Kidney tubule cell (primary cell): ENCODE data around the gene GDPD4.

Source experiments
- DNase-seq: peaks from one replicate; pipeline ENCODE4 v3.0.0-alpha.2; 2018; ENCODE audit warnings: low spot score

The GDPD4 gene

GRCh38 chr11:77190331-77191075 lies 111.0 kb downstream of the GDPD4 start:
- DNase-seq: no peak

GRCh38 chr11:77189588-77190210 lies 111.8 kb downstream of the GDPD4 start:
- DNase-seq: no peak

- DNase-seq: no peak
These were observed 112.6 kb downstream of the GDPD4 start for GRCh38 chr11:77188633-77189491.

- peak; percentile 66 for DNase-seq
These were observed 113.5 kb downstream of the GDPD4 start for GRCh38 chr11:77187776-77188632.

DNA sequence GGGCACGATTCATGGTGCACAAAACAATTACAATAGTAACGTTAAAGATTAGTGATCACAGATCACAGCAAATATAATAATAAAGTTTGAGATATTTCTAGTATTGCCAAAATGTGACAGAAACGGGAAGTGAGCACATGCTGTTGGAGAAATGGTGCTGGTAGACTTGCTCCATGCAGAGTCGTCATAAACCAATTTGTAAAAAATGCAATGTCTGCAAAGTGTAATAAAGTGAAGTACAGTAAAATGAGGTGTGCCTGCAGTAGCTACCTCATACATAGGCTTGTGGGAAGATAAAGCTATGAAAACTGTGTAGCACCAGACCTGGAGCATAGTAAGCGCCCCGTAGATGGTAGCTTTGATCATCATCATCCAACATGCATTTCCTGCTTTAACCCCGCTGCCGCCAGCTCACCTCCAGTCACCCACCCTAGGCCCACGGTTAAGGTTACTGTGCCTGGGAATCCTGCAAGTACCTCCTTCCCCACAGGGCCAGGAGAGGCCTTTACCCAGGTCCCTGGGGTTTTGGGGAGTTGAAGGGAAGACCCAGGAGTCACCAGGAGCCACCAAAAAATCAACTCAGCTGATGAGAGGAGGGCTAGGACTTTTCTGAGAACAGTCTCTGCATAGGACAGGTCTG lies 114.3 kb downstream of the GDPD4 start:
- no peak for DNase-seq

- DNase-seq: no peak
These were observed 115.2 kb downstream of the GDPD4 start for GRCh38 chr11:77186302-77186701.

- DNase-seq: no peak
These were observed 117.2 kb downstream of the GDPD4 start for GRCh38 chr11:77184136-77184860.

- DNase-seq: no peak
These were observed 118.0 kb downstream of the GDPD4 start for GRCh38 chr11:77183431-77183984.

GRCh38 chr11:77182542-77183430 lies 118.7 kb downstream of the GDPD4 start:
- DNase-seq: no peak

DNA sequence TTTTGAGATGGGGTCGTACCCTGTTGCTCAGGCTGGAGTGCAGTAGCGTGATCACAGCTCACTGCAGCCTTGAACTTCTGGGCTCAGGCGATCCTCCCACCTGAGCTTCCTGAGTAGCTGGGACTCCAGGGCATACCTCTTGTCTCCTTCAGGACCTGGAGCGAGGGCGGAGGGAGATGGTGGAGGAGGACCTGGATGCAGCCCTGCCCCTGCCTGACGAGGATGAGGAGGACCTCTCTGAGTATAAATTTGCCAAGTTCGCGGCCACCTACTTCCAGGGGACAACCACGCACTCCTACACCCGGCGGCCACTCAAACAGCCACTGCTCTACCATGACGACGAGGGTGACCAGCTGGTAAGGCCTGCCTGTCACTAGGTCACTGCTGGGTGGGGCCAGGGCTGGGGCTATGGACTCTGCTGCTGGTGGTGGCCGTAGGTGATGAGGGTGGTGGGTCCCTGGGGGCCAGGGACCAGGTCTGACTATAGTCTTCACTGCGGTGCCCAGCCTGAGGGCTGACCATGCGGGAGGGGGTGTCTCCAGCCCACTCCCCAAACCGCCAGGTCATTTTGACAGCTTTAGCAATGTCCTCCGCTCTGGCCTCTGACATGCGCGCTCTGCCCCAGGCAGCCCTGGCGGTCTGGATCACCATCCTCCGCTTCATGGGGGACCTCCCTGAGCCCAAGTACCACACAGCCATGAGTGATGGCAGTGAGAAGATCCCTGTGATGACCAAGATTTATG lies 119.5 kb downstream of the GDPD4 start:
- no peak for DNase-seq

- DNase-seq: no peak
These were observed 120.3 kb downstream of the GDPD4 start for GRCh38 chr11:77181226-77181625.

GRCh38 chr11:77180346-77180745 lies 121.1 kb downstream of the GDPD4 start:
- no peak for DNase-seq

DNA sequence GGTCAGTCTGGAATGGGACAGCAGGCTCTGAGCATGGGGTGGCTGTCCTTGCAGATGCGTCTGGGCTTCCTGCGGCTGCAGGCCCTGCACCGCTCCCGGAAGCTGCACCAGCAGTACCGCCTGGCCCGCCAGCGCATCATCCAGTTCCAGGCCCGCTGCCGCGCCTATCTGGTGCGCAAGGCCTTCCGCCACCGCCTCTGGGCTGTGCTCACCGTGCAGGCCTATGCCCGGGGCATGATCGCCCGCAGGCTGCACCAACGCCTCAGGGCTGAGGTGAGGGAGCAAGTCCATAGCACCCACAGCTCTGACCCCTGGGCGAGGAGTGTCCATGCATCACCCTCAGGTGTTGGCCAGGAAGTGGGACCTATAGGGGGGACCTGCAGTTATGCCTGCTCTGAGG lies 121.8 kb downstream of the GDPD4 start:
- DNase-seq: no peak

GRCh38 chr11:77179048-77179447 lies 122.4 kb downstream of the GDPD4 start:
- no peak for DNase-seq

GRCh38 chr11:77178150-77178549 lies 123.3 kb downstream of the GDPD4 start:
- DNase-seq: no peak

DNA sequence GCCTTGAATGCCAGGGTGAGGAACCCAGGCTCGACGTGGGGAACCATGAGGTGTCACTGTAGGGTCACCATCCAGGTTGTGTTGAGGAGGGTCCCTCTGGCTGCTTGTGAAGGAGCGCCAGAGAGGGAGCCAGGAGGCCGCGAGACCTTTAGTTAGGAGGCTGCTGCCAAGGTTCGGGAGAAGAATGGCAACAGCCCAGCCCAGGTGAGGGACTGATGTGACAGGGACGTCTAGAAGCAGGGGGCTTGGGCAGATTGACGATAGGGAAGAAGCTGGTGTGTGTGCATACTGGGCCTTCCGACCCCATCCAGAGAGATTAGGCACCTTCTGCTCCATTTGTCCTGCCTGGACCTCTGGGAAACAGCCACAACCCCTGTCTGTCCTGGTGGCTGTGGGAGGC lies 124.5 kb downstream of the GDPD4 start:
- DNase-seq: no peak

DNA sequence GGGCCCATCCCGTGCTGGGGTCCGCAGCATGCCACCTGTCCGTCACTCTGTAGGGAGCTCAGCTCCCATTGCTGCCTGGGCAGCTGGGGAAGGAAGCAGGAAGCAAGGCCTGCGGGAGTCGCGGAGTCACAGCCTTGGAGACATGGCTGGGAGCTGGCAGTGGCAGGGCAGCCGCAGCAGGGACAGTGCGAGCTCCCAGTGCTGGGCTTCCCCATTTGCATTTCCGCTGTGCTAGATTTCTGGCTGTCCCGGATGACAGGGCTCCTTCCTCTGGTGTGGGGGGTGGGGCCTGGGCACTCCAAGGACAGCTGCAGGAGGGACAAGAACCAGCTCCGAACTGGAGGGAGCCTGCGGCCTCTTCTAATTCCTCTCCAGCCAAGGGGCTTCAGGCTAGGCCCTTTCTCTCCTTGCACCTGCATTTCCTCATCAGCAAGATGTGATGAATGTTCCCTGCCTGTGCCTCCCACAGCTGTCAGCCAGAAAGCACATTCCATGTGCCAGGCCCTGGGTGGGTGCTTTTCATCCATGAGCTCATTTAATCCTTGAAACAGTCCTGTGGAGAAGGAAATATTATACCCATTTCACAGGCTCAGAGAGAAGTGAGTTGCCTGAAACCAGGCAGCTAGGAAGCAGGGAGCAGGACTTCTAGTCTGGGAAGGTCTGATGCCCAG lies 125.5 kb downstream of the GDPD4 start:
- no peak for DNase-seq
